Body of pancreas (tissue), 4 donors: ENCODE results near the gene BCR. TPM values are rescaled to one million over a fixed set of nuclear protein-coding genes. Genes with fewer than 3 reads are reported as not detected.
A peak's percentile ranks its signal among the peaks of the same experiment; 100 is the strongest.
"Not testable (repeated sequence)": the region's sequence is repeated elsewhere in the genome, so short reads cannot be mapped to it uniquely, and the experiment has no call there.

Experiments
- ATAC-seq: fragments of 150-250 bp; one replicate; pipeline ENCODE4 v1.9.1; 2016
- DNase-seq, 4 donors: peaks; one replicate each; pipeline ENCODE4 v3.0.0-alpha.2; 2019
- H3K27ac ChIP-seq, 4 donors: fragments of 200-600 bp; sonication (generic); 1 replicate in 3 of 4; 2 replicates in 1 of 4; pipeline versions ENCODE4 v1.5.1 to v1.6.1; 2016 to 2019; ENCODE audit warnings: mild to moderate bottlenecking in 1 of 4, mixed read lengths in 1 of 4, moderate library complexity in 1 of 4
- H3K27me3 ChIP-seq, 2 donors: fragments of 200-600 bp; sonication (generic); one replicate each; pipeline ENCODE4 v1.6.0; 2016; ENCODE audit warnings: mild to moderate bottlenecking in 1 of 2
- H3K36me3 ChIP-seq, 2 donors: fragments of 200-600 bp; sonication (generic); replicated peaks in 1 of 2; 2 replicates each; pipeline ENCODE4 v1.5.1; 2016; ENCODE audit warnings: low read depth in 2 of 2; ENCODE audit not compliant: insufficient read depth in 1 of 2
- H3K4me1 ChIP-seq: fragments of 200-600 bp; sonication (generic); one replicate; pipeline ENCODE4 v1.6.0; 2016
- H3K4me3 ChIP-seq, 2 donors: fragments of 200-600 bp; sonication (generic); 1 replicate in 1 of 2; 2 replicates in 1 of 2; pipeline ENCODE4 v1.5.1; 2016 to 2019
- H3K9me3 ChIP-seq, 3 donors: fragments of 200-600 bp; sonication (generic); 1 replicate in 2 of 3; 2 replicates in 1 of 3; pipeline ENCODE4 v1.5.1; 2016
- CTCF ChIP-seq, 7 experiments: fragments of 450-650 bp in 4 of 7; fragments of 200-600 bp in 3 of 7; sonication (generic) in 3 of 7; IDR thresholded peaks; one replicate each; pipeline ENCODE4 v1.5.1; 2016 to 2019; ENCODE audit warnings: antibody characterized with exemption in 7 of 7
- POLR2A ChIP-seq, 3 donors: fragments of 450-650 bp; IDR thresholded peaks; one replicate each; pipeline ENCODE4 v1.6.1; 2016; ENCODE audit warnings: antibody characterized with exemption in 3 of 3, mild to moderate bottlenecking in 2 of 3
- WGBS, 2 donors: methylation state at CpG; one replicate each; pipeline ENCODE4 v1.1.5; 2017; 5-methylcytosine and 5-hydroxymethylcytosine counted together
- intact Hi-C: fragments of 100-400 bp; cut with DNase I; formaldehyde crosslinking; loops from one replicate; pipeline ENCODE4 v1.15.1; 2023
- total RNA-seq, 2 donors: library from RNA; depleted of rRNA; stranded (reverse); fragments of >200 nt; gene quantifications; one replicate each; pipeline ENCODE4 v1.1.0, GENCODE V29; 2016

The BCR gene
- total RNA-seq, 2 donors from 2014 or later: 28.3 to 71.2 TPM

- intact Hi-C loops: no loop called here
- ATAC-seq: no peak
- no peak for DNase-seq
Measured at GRCh38 chr22:23133922-23134321, 46.4 kb upstream of the BCR start.

GRCh38 chr22:23136991-23137390, 43.3 kb upstream of the BCR start:
- intact Hi-C loops, H3K4me1 ChIP-seq, H3K27me3 ChIP-seq, H3K4me3 ChIP-seq, H3K36me3 ChIP-seq, H3K27ac ChIP-seq, H3K9me3 ChIP-seq, ATAC-seq, DNase-seq: not testable (repeated sequence)
- WGBS, 2 donors: 50 to 74% methylated on average over 1 to 3 of the region's 4 CpGs

More at GRCh38 chr22:23133922-23134321, 46.4 kb upstream of the BCR start:
- Histone ChIP-seq H3K4me3 (no peak overlapping the region), H3K27ac (no peak overlapping the region), H3K36me3 (no peaks in the 10 kb centered on the region), H3K27me3 (no peaks in the 10 kb centered on the region), H3K4me1 (no peaks in the 10 kb centered on the region), H3K9me3 (no peaks in the 10 kb centered on the region)
- 93% methylated on average over 10 of the region's 10 CpGs for WGBS, 2 donors
- TF ChIP-seq CTCF (IDR thresholded peaks at IDR 0.05) (no peak), POLR2A (IDR thresholded peaks at IDR 0.05) (no peak)

- ATAC-seq (no peak), DNase-seq (no peak)
- Histone ChIP-seq H3K4me1 (peaks cover 10% of the 10 kb centered on the region), H3K27ac (no peak overlapping the region), H3K9me3 (no peaks in the 10 kb centered on the region), H3K36me3 (no peaks in the 10 kb centered on the region), H3K27me3 (no peaks in the 10 kb centered on the region), H3K4me3 (no peak overlapping the region)
- WGBS, 2 donors: 51 to 60% methylated on average over 3 of the region's 3 CpGs
- intact Hi-C loops: no loop called here
- TF ChIP-seq POLR2A (IDR thresholded peaks at IDR 0.05): no peak
- TF ChIP-seq CTCF (IDR thresholded peaks at IDR 0.05): no peak
Measured at GRCh38 chr22:23137468-23137867, 42.8 kb upstream of the BCR start.

GRCh38 chr22:23137905-23138561, 42.3 kb upstream of the BCR start:
- intact Hi-C loops: no loop called here
- ATAC-seq (no peak), DNase-seq (peak in 1 of 4 donors; percentile 30)

More at GRCh38 chr22:23137905-23138561, 42.3 kb upstream of the BCR start:
- H3K9me3 ChIP-seq: no peaks in the 10 kb centered on the region
- no peaks in the 10 kb centered on the region for H3K27me3 ChIP-seq
- peaks cover 15% of the 10 kb centered on the region for H3K4me1 ChIP-seq
- no peak overlapping the region for H3K27ac ChIP-seq
- no peak overlapping the region for H3K4me3 ChIP-seq
- WGBS, 2 donors: 67 to 82% methylated on average over 5 of the region's 5 CpGs
- no peaks in the 10 kb centered on the region for H3K36me3 ChIP-seq
- no peak for TF ChIP-seq POLR2A (IDR thresholded peaks at IDR 0.05)
- no peak for TF ChIP-seq CTCF (IDR thresholded peaks at IDR 0.05)
